CD4-positive, alpha-beta memory T cell (primary cell): ENCODE measurements around the gene PAQR7. TPM values are rescaled to one million over a fixed set of nuclear protein-coding genes. Genes with fewer than 3 reads are reported as not detected.

Experiments
- CTCF ChIA-PET: fragments of 350-600 bp; sonication (Branson Sonifier 250); formaldehyde crosslinking; loops from one replicate; lab custom pipeline; 2021; ENCODE audit warnings: inconsistent platforms; ENCODE audit not compliant: partially characterized antibody; lab: Charles Lee
- POLR2A ChIA-PET: fragments of 350-600 bp; sonication (Branson Sonifier 250); formaldehyde crosslinking; loops from one replicate; lab custom pipeline; 2021; ENCODE audit not compliant: partially characterized antibody; lab: Charles Lee
- DNase-seq, 5 donors: peaks; one replicate each; pipeline versions ENCODE4 v3.0.0 to v3.0.0-alpha.2; 2020 to 2022; ENCODE audit warnings: mixed read lengths in 1 of 5
- H3K27ac ChIP-seq: one replicate; pipeline ENCODE4 v1.7.0; 2013; ENCODE audit warnings: low read depth, low read length
- H3K27me3 ChIP-seq: 2 replicates; pipeline ENCODE4 v1.7.0; 2013; ENCODE audit warnings: mild to moderate bottlenecking, low read length, moderate library complexity; ENCODE audit not compliant: insufficient read depth
- H3K36me3 ChIP-seq: 2 replicates; pipeline ENCODE4 v1.7.0; 2013; ENCODE audit warnings: mild to moderate bottlenecking, low read length, moderate library complexity; ENCODE audit not compliant: insufficient read depth
- H3K4me1 ChIP-seq: 2 replicates; pipeline ENCODE4 v1.7.0; 2013; ENCODE audit warnings: mild to moderate bottlenecking, low read length, moderate library complexity; ENCODE audit not compliant: insufficient read depth
- H3K4me3 ChIP-seq, 2 donors: one replicate each; pipeline ENCODE4 v1.7.0; 2013; ENCODE audit warnings: low read length in 2 of 2, mild to moderate bottlenecking in 1 of 2
- H3K9me3 ChIP-seq, 2 donors: one replicate each; pipeline ENCODE4 v1.7.0; 2013; ENCODE audit warnings: low read length in 2 of 2, control low read depth in 1 of 2; ENCODE audit not compliant: control insufficient read depth in 1 of 2
- H3K27ac Mint-ChIP-seq, 7 donors: one replicate each; pipeline ENCODE4 v1.8.0; 2020 to 2021; ENCODE audit warnings: mixed read lengths in 7 of 7, mild to moderate bottlenecking in 6 of 7, inconsistent platforms in 3 of 7, moderate library complexity in 3 of 7
- H3K27me3 Mint-ChIP-seq, 2 donors: one replicate each; pipeline ENCODE4 v1.8.0; 2020 to 2021; ENCODE audit warnings: mixed read lengths in 2 of 2
- H3K36me3 Mint-ChIP-seq, 2 donors: one replicate each; pipeline ENCODE4 v1.8.0; 2020 to 2021; ENCODE audit warnings: mixed read lengths in 2 of 2, inconsistent platforms in 1 of 2, mild to moderate bottlenecking in 1 of 2
- H3K4me1 Mint-ChIP-seq, 4 donors: one replicate each; pipeline ENCODE4 v1.8.0; 2020 to 2021; ENCODE audit warnings: mixed read lengths in 4 of 4, mild to moderate bottlenecking in 1 of 4
- H3K4me3 Mint-ChIP-seq, 8 donors: one replicate each; pipeline ENCODE4 v1.8.0; 2020 to 2021; ENCODE audit warnings: mixed read lengths in 8 of 8, mild to moderate bottlenecking in 7 of 8, moderate library complexity in 6 of 8, inconsistent platforms in 3 of 8
- H3K9me3 Mint-ChIP-seq, 8 donors: one replicate each; pipeline ENCODE4 v1.8.0; 2020 to 2021; ENCODE audit warnings: mixed read lengths in 8 of 8, mild to moderate bottlenecking in 5 of 8, inconsistent platforms in 3 of 8, moderate library complexity in 1 of 8
- intact Hi-C: fragments of 100-400 bp; cut with micrococcal nuclease; formaldehyde crosslinking; loops from one replicate; pipeline ENCODE4 v1.15.1; 2023
- polyA plus RNA-seq, 2 donors: library from polyadenylated mRNA; unstranded; fragments of 300-500 nt; fragmentation: Illumina TruSeq; gene quantifications; one replicate each; pipeline ENCODE4 v1.2.3, GENCODE V29; 2021
- total RNA-seq, 2 experiments: library from RNA; stranded (reverse); gene quantifications; one replicate each; pipeline ENCODE4 v1.2.3, GENCODE V29; 2021

Gene PAQR7
- total and polyA plus RNA-seq, 4 experiments from 2014 or later: 0.29 to 2.6 (median 2.1) TPM; not detected in 1

DNA sequence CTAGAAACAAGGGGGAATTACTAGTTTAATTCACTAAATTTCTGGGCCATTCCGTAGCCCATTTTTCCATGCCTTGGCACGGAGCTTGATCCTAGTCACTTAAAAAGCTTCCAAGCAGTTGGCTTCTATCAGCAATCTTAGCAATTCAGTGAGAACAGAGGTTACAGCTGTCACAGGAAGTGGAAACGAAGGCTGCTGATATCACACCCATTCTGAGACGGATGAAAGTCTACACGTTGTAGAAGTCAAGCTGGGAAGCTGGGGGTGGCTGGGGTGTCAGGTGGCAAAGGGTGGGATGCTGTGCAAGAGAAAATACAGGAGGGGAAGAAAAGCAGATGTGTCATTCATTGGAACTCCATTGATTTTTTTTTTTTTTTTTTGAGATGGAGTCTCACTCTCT is 42.5 kb upstream of the PAQR7 start:
- Histone ChIP-seq H3K36me3 (no peaks in the 10 kb centered on the region), H3K27me3 (no peaks in the 10 kb centered on the region), H3K4me3 (no peak overlapping the region), H3K9me3 (no peaks in the 10 kb centered on the region), H3K4me1 (peaks cover 27% of the 10 kb centered on the region), H3K27ac (no peak overlapping the region)
- Mint-ChIP-seq H3K4me3 (peak overlapping the region; percentile 3 to 53 (median 38)), H3K36me3 (no peaks in the 10 kb centered on the region), H3K27ac (peak overlapping the region in 3 of 7 donors; percentile 12 to 67 (median 21)), H3K4me1 (peaks cover 12 to 24% (median 17%) of the 10 kb centered on the region in 4 donors), H3K9me3 (no peaks in the 10 kb centered on the region), H3K27me3 (peaks cover 2 to 3% of the 10 kb centered on the region in 2 donors)
- ChIA-PET CTCF (interaction anchor here (1.5 to 1.8 kb wide), 2 partner anchors 22 to 80 kb away, joined by 5 to 10 read pairs; partner anchors contain the start of gene PAFAH2), POLR2A (interaction anchor here (0.6 to 1.0 kb wide), 3 partner anchors 11 to 80 kb away, joined by 3 to 4 read pairs (median 4); partner anchors contain the start of gene PAFAH2)
- intact Hi-C loops: no loop called here
- DNase-seq: peak in 2 of 5 donors; percentile 21 to 25

DNA sequence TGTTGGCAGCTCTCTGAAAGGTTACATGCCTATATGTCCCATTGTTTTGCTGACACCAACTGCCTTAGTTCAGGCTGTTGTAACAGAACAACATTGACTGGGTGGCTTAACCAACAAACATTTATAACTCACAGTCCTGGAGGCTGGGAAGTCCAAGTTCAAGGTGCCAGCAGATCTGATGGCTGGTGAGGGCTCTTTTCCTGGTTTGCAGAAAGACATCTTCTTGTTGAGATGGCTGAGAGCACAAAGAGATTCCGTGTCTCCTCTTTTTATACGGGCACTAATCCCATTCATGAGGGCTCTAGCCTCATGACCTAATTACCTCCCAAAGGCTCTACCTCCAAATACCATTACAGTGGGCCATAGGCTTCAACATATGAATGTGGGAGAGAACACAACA is 41.0 kb upstream of the PAQR7 start:
- peaks cover 6 to 14% (median 9%) of the 10 kb centered on the region in 4 donors for H3K4me1 Mint-ChIP-seq
- peak overlapping the region in 1 of 7 donors; percentile 79 for H3K27ac Mint-ChIP-seq
- CTCF ChIA-PET: interaction anchor here (1.4 kb wide), 1 partner anchor 22 kb away, joined by 5 read pairs; no protein-coding TSS in a partner anchor
- POLR2A ChIA-PET: no interaction called here
- no peak overlapping the region for H3K4me3 Mint-ChIP-seq
- Histone ChIP-seq H3K4me1 (peaks cover 14% of the 10 kb centered on the region), H3K36me3 (no peaks in the 10 kb centered on the region), H3K4me3 (no peak overlapping the region), H3K27me3 (no peaks in the 10 kb centered on the region), H3K9me3 (no peaks in the 10 kb centered on the region), H3K27ac (no peak overlapping the region)
- DNase-seq: no peak
- peaks cover 2 to 3% of the 10 kb centered on the region in 2 donors for H3K27me3 Mint-ChIP-seq
- intact Hi-C loops: no loop called here
- H3K9me3 Mint-ChIP-seq: no peaks in the 10 kb centered on the region
- H3K36me3 Mint-ChIP-seq: no peaks in the 10 kb centered on the region

DNA sequence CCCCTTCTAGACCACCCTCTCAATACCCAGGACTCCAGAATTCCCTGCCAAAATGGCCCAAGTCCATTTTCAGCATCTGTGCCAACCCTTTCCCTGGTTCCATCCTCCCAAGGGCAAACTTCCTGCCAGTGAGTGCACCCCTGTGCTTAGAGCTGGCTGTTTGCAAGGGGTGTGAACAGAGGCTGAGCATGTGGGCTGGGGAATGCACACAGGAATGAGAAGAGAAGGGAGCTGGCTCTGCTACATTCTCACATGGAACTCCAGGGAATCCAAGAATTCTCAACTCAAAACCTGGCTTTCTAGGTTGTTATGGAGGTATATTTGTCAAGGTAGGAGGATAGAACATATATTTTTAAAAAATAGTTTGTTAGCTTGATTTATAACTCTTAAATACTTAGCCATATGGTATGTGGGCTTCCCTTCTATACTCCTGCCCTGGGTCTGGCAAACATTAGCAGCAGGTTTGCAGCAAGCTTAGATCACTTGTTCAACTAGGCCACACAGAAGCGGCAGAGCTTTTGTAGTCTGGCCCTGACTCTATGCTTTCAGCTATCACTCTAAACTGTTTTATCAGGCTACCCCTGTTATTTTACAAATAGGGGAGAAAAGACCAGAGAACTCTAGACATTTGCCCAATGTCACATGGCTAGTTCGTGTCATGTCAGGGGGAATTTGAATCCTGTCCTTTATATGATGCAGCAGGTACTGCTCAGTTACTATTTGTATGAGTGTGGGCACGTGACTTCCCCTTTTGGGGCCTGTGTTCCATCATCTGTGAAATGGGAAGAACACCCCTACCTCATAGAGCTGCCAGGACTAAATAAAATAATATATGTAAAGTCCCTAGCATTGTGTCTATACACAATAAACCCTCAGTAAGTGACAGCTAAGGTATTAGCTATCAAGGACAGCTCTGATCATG is 38.8 kb upstream of the PAQR7 start:
- CTCF ChIA-PET: interaction anchor here (1.1 to 2.3 kb wide), 4 partner anchors 10 to 77 kb away, joined by 3 to 19 read pairs (median 4); partner anchors contain the start of gene STMN1
- H3K27ac Mint-ChIP-seq: peak overlapping the region in 1 of 7 donors; percentile 17

DNA sequence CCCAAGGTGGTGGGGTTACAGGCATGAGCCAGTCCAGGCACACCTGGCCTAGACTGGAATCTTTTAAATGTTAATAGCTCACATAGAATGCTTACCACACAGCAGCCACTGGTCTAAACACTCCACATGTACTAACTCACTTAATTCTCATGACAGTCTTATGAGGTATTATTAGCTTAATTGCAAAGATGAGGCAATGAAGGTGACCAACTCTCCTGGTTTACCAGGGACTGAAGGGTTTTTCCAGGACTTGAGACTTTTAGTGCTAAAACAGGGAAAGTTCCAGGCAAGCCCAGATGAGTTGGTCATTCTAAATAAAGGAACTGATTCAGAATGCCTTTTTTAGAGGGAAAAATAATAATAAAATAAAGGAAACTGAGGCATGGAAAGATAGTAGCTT is 37.7 kb upstream of the PAQR7 start:
- Mint-ChIP-seq H3K4me1 (peaks cover 6 to 11% (median 7%) of the 10 kb centered on the region in 4 donors), H3K4me3 (no peak overlapping the region), H3K27me3 (no peaks in the 10 kb centered on the region), H3K9me3 (no peaks in the 10 kb centered on the region), H3K36me3 (no peaks in the 10 kb centered on the region), H3K27ac (no peak overlapping the region)
- no peak overlapping the region for H3K4me3 ChIP-seq
- POLR2A ChIA-PET: interaction anchor here (1.2 to 1.6 kb wide), 2 partner anchors 81 to 84 kb away, joined by 3 to 5 read pairs; partner anchors contain the start of gene PAFAH2
- H3K4me1 ChIP-seq: peaks cover 8% of the 10 kb centered on the region
- intact Hi-C loops: no loop called here
- no peaks in the 10 kb centered on the region for H3K27me3 ChIP-seq
- no peaks in the 10 kb centered on the region for H3K9me3 ChIP-seq
- CTCF ChIA-PET: interaction anchor here (1.2 to 2.3 kb wide), 3 partner anchors 9 to 86 kb away, joined by 3 to 19 read pairs (median 4); partner anchors contain the start of gene STMN1
- no peak overlapping the region for H3K27ac ChIP-seq
- no peak for DNase-seq
- H3K36me3 ChIP-seq: no peaks in the 10 kb centered on the region

More for the DNA sequence above, 38.8 kb upstream of the PAQR7 start:
- H3K27me3 Mint-ChIP-seq: no peaks in the 10 kb centered on the region
- Histone ChIP-seq H3K4me1 (peaks cover 14% of the 10 kb centered on the region), H3K27ac (no peak overlapping the region), H3K4me3 (no peak overlapping the region), H3K9me3 (no peaks in the 10 kb centered on the region), H3K27me3 (no peaks in the 10 kb centered on the region), H3K36me3 (no peaks in the 10 kb centered on the region)
- H3K4me1 Mint-ChIP-seq: peaks cover 6 to 11% (median 7%) of the 10 kb centered on the region in 4 donors
- no peaks in the 10 kb centered on the region for H3K36me3 Mint-ChIP-seq
- H3K9me3 Mint-ChIP-seq: no peaks in the 10 kb centered on the region
- intact Hi-C loops: no loop called here
- POLR2A ChIA-PET: interaction anchor here (1.6 kb wide), 1 partner anchor 83 kb away, joined by 5 read pairs; the partner anchor contains the start of gene PAFAH2
- DNase-seq: no peak
- no peak overlapping the region for H3K4me3 Mint-ChIP-seq

DNA sequence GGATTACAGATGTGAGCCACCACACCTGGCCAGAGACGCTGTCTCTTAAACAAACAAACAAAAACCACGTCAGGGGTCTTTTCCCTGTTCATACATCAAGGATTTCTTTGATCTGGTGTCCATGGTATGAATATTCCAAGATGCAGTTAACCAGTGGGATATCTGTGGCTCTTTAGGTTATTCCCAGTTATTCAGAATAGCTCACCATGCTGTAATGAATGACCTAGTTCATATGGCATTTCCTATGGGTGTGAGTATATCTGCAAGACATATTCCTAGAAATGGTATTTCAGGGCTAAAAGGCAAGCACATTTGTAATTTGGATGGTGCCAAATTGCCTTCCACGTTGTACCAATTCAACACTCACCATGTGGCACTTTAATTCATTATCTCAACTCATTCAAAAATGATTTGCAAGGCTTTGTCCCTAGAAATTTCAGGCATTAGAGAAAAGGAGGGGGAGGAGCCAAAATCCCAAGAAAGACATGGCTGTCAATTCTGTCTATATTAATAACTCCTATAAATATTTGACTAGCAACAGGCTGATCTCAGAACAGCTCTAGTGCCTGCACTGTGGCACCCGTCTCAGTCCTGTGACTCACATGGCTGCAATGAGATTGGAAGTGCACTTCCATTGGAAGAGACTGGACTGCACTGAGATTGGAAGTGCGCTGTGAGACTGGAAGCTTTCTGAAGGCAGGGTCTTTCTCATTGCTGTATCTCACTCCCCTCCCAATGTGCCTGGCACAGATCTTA is 36.7 kb upstream of the PAQR7 start:
- Mint-ChIP-seq H3K9me3 (no peaks in the 10 kb centered on the region), H3K27me3 (no peaks in the 10 kb centered on the region), H3K27ac (no peak overlapping the region), H3K4me3 (no peak overlapping the region), H3K4me1 (peaks cover 0 to 9% (median 3%) of the 10 kb centered on the region in 4 donors), H3K36me3 (no peaks in the 10 kb centered on the region)
- intact Hi-C loops: no loop called here
- DNase-seq: no peak
- Histone ChIP-seq H3K4me1 (no peaks in the 10 kb centered on the region), H3K9me3 (no peaks in the 10 kb centered on the region), H3K27me3 (no peaks in the 10 kb centered on the region), H3K36me3 (no peaks in the 10 kb centered on the region), H3K4me3 (no peak overlapping the region), H3K27ac (no peak overlapping the region)
- ChIA-PET POLR2A (interaction anchor here (0.6 to 1.2 kb wide), 2 partner anchors 82 to 290 kb away, joined by 3 read pairs; no protein-coding TSS in a partner anchor), CTCF (interaction anchor here (1.2 kb wide), 2 partner anchors 17 to 87 kb away, joined by 3 to 4 read pairs; no protein-coding TSS in a partner anchor)

DNA sequence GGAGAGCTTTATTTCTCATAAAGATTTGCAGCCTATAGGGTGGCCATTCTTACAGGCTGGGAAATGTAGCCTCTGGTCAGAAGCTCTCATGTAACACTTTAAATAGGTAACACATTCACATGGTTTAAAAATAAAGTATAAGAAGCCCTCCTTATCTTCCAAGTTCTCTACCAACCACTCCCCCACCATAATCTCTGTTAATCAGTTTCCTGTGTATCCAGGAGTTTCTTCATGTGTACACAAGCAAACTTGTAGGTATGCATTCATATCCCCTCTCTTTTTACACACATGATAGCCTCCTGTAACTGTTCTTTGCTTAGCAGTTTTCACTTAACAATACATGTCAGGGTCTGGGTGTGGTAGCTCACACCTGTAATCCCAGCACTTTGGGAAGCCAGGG is 35.7 kb upstream of the PAQR7 start:
- no peak overlapping the region for H3K27ac ChIP-seq
- intact Hi-C loops: no loop called here
- H3K4me3 ChIP-seq: no peak overlapping the region
- CTCF ChIA-PET: no interaction called here
- Mint-ChIP-seq H3K27me3 (no peaks in the 10 kb centered on the region), H3K27ac (no peak overlapping the region), H3K36me3 (peaks cover 0 to 5% of the 10 kb centered on the region in 2 donors), H3K4me1 (peaks cover 3 to 17% (median 8%) of the 10 kb centered on the region in 4 donors), H3K9me3 (no peaks in the 10 kb centered on the region), H3K4me3 (peak overlapping the region in 1 of 8 donors; percentile 11)
- peaks cover 7% of the 10 kb centered on the region for H3K4me1 ChIP-seq
- H3K27me3 ChIP-seq: no peaks in the 10 kb centered on the region
- POLR2A ChIA-PET: interaction anchor here (1.0 kb wide), 1 partner anchor 60 kb away, joined by 3 read pairs; no protein-coding TSS in a partner anchor
- DNase-seq: no peak
- no peaks in the 10 kb centered on the region for H3K36me3 ChIP-seq
- H3K9me3 ChIP-seq: no peaks in the 10 kb centered on the region
